Liver (tissue), 9 donors: ENCODE data around the gene RELA. TPM values are rescaled to one million over a fixed set of nuclear protein-coding genes. Genes with fewer than 3 reads are reported as not detected.

Source experiments
- DNase-seq: peaks from one replicate; pipeline ENCODE4 v3.0.0-alpha.2; 2017; ENCODE audit warnings: low spot score
- H3K27ac ChIP-seq, 2 donors: one replicate each; pipeline ENCODE4 v1.7.0; 2013; ENCODE audit warnings: inconsistent platforms in 2 of 2, low read length in 2 of 2, control low read depth in 1 of 2, low read depth in 1 of 2, mild to moderate bottlenecking in 1 of 2
- H3K27me3 ChIP-seq, 4 donors: one replicate each; pipeline versions ENCODE4 v1.6.1 to v1.7.0; 2013; ENCODE audit warnings: low read length in 3 of 4, inconsistent platforms in 1 of 4, mild to moderate bottlenecking in 1 of 4, moderate library complexity in 1 of 4; ENCODE audit not compliant: control insufficient read depth in 4 of 4, insufficient read depth in 4 of 4
- H3K36me3 ChIP-seq, 4 donors: one replicate each; pipeline versions ENCODE4 v1.6.1 to v1.7.0; 2013; ENCODE audit warnings: low read length in 3 of 4, mild to moderate bottlenecking in 3 of 4, low read depth in 1 of 4, moderate library complexity in 1 of 4; ENCODE audit not compliant: control insufficient read depth in 4 of 4, insufficient read depth in 3 of 4
- H3K4me1 ChIP-seq, 4 donors: one replicate each; pipeline versions ENCODE4 v1.6.1 to v1.7.0; 2013; ENCODE audit warnings: low read length in 3 of 4, mild to moderate bottlenecking in 3 of 4, moderate library complexity in 1 of 4; ENCODE audit not compliant: control insufficient read depth in 4 of 4, insufficient read depth in 4 of 4
- H3K4me3 ChIP-seq, 3 donors: one replicate each; pipeline versions ENCODE4 v1.6.1 to v1.7.0; 2013; ENCODE audit warnings: low read length in 3 of 3, control low read depth in 1 of 3, low read depth in 1 of 3, mild to moderate bottlenecking in 1 of 3
- H3K9ac ChIP-seq, 2 donors: one replicate each; pipeline ENCODE4 v1.7.0; 2013; ENCODE audit warnings: low read length in 2 of 2, mild to moderate bottlenecking in 2 of 2, moderate library complexity in 2 of 2, control low read depth in 1 of 2, low read depth in 1 of 2
- H3K9me3 ChIP-seq, 4 donors: one replicate each; pipeline versions ENCODE4 v1.6.1 to v1.7.0; 2013; ENCODE audit warnings: low read length in 3 of 4; ENCODE audit not compliant: control insufficient read depth in 4 of 4
- ATF3 ChIP-seq: IDR thresholded peaks from 2 replicates; pipeline ENCODE4 v1.6.1; 2016; ENCODE audit warnings: antibody characterized with exemption
- CTCF ChIP-seq: fragments of 150-350 bp; IDR thresholded peaks from 2 replicates; pipeline ENCODE4 v1.5.1; 2017; ENCODE audit warnings: improper control_type of control experiment, low read depth, low read length; ENCODE audit not compliant: missing input control
- EGR1 ChIP-seq, 2 donors: IDR thresholded peaks; 2 replicates each; pipeline ENCODE4 v1.6.1; 2016 to 2018; ENCODE audit warnings: antibody characterized with exemption in 2 of 2, low read depth in 2 of 2
- GABPA ChIP-seq, 2 donors: IDR thresholded peaks in 1 of 2; conservative IDR thresholded peaks in 1 of 2; 2 replicates each; pipeline ENCODE4 v1.6.1; 2016; ENCODE audit warnings: antibody characterized with exemption in 2 of 2, mild to moderate bottlenecking in 1 of 2, moderate library complexity in 1 of 2
- HNF4A ChIP-seq, 2 donors: conservative IDR thresholded peaks; 2 replicates each; pipeline ENCODE4 v1.6.1; 2016; ENCODE audit warnings: antibody characterized with exemption in 2 of 2, mild to moderate bottlenecking in 2 of 2
- MAX ChIP-seq: IDR thresholded peaks from 2 replicates; pipeline ENCODE4 v1.6.1; 2016; ENCODE audit warnings: antibody characterized with exemption
- RAD21 ChIP-seq, 2 donors: IDR thresholded peaks; 2 replicates each; pipeline ENCODE4 v1.6.1; 2016; ENCODE audit warnings: antibody characterized with exemption in 2 of 2, mild to moderate bottlenecking in 2 of 2
- RXRA ChIP-seq, 2 donors: IDR thresholded peaks; 2 replicates each; pipeline ENCODE4 v1.6.1; 2017 to 2018; ENCODE audit warnings: antibody characterized with exemption in 2 of 2, mild to moderate bottlenecking in 1 of 2
- TAF1 ChIP-seq: conservative IDR thresholded peaks from 2 replicates; pipeline ENCODE4 v1.6.1; 2016; ENCODE audit warnings: antibody characterized with exemption, mild to moderate bottlenecking
- YY1 ChIP-seq: IDR thresholded peaks from 2 replicates; pipeline ENCODE4 v1.6.1; 2016; ENCODE audit warnings: antibody characterized with exemption, mild to moderate bottlenecking
- WGBS: extraction: QIAGEN DNeasy Blood & Tissue Kit; methylation state at CpG from one replicate; pipeline ENCODE4 v1.1.7; 2013; 5-methylcytosine and 5-hydroxymethylcytosine counted together
- polyA plus RNA-seq, 2 donors: library from polyadenylated mRNA; stranded (reverse) in 1 of 2; unstranded in 1 of 2; fragments of 200-250 nt in 1 of 2; fragments of >200 nt in 1 of 2; fragmentation: Nextera tagmentation in 1 of 2; extraction: Ambion mirVana in 1 of 2; gene quantifications; one replicate each; pipeline versions ENCODE4 v1.2.1 to v1.2.3, GENCODE V29; 2013 to 2015
- total RNA-seq, 2 donors: library from RNA; depleted of rRNA; stranded (reverse); fragments of >200 nt; gene quantifications; one replicate each; pipeline ENCODE4 v1.2.3, GENCODE V29; 2014
- donor health status: healthy.
- donor health status: healthy.
- donor health status: healthy.
- donor health status: healthy.
- donor health status: healthy.

Gene RELA
- total and polyA plus RNA-seq, 4 donors = 11.1 to 30.7 (median 22.0) TPM

- Histone ChIP-seq H3K27ac (no peak overlapping the region), H3K36me3 (peaks cover 19 to 58% (median 45%) of the 10 kb centered on the region in 4 donors)
Measured at GRCh38 chr11:65655570-65656332, 7.0 kb downstream of the RELA start.

GRCh38 chr11:65654375-65655349, 8.1 kb downstream of the RELA start:
- Histone ChIP-seq H3K4me1 (peaks cover 17 to 53% (median 41%) of the 10 kb centered on the region in 4 donors), H3K9me3 (no peaks in the 10 kb centered on the region), H3K36me3 (peaks cover 23 to 57% (median 40%) of the 10 kb centered on the region in 4 donors), H3K9ac (no peak overlapping the region), H3K27me3 (no peaks in the 10 kb centered on the region), H3K4me3 (no peak overlapping the region), H3K27ac (peak overlapping the region; percentile 15 to 98)
- no peak for DNase-seq
- 94% methylated on average over 14 of the region's 14 CpGs for WGBS
- TF ChIP-seq GABPA (IDR thresholded peaks at IDR 0.05 in 1 of 2, conservative IDR thresholded peaks at IDR 0.05 in 1 of 2) = no peak
- no peak for TF ChIP-seq EGR1 (IDR thresholded peaks at IDR 0.05; ENCODE audit: low read depth in 2 of 2)
- no peak for TF ChIP-seq RAD21 (IDR thresholded peaks at IDR 0.05)

More at GRCh38 chr11:65655570-65656332, 7.0 kb downstream of the RELA start:
- TF ChIP-seq MAX = no peak
- no peak for TF ChIP-seq CTCF
- TF ChIP-seq RAD21 (IDR thresholded peaks at IDR 0.05) = no peak
- TF ChIP-seq ATF3 = no peak
- no peak for TF ChIP-seq TAF1
- TF ChIP-seq HNF4A (conservative IDR thresholded peaks at IDR 0.05) = no peak
- TF ChIP-seq RXRA (IDR thresholded peaks at IDR 0.05) = no peak
- no peak for TF ChIP-seq EGR1 (IDR thresholded peaks at IDR 0.05; ENCODE audit: low read depth in 2 of 2)
- no peak for TF ChIP-seq YY1
- no peak for DNase-seq
- H3K27me3 ChIP-seq = no peaks in the 10 kb centered on the region
- no peak overlapping the region for H3K4me3 ChIP-seq
- 91% methylated on average over 16 of the region's 16 CpGs for WGBS
- H3K9ac ChIP-seq = no peak overlapping the region
- H3K9me3 ChIP-seq = no peaks in the 10 kb centered on the region
- H3K4me1 ChIP-seq = peaks cover 17 to 51% (median 37%) of the 10 kb centered on the region in 4 donors
